Liver (tissue), 9 donors: ENCODE data around the gene CALML5. TPM values are rescaled to one million over a fixed set of nuclear protein-coding genes. Genes with fewer than 3 reads are reported as not detected.

Experiments
- DNase-seq: peaks from one replicate; pipeline ENCODE4 v3.0.0-alpha.2; 2017; ENCODE audit warnings: low spot score
- H3K27ac ChIP-seq, 2 donors: one replicate each; pipeline ENCODE4 v1.7.0; 2013; ENCODE audit warnings: inconsistent platforms in 2 of 2, low read length in 2 of 2, control low read depth in 1 of 2, low read depth in 1 of 2, mild to moderate bottlenecking in 1 of 2
- H3K27me3 ChIP-seq, 4 donors: one replicate each; pipeline versions ENCODE4 v1.6.1 to v1.7.0; 2013; ENCODE audit warnings: low read length in 3 of 4, inconsistent platforms in 1 of 4, mild to moderate bottlenecking in 1 of 4, moderate library complexity in 1 of 4; ENCODE audit not compliant: control insufficient read depth in 4 of 4, insufficient read depth in 4 of 4
- H3K36me3 ChIP-seq, 4 donors: one replicate each; pipeline versions ENCODE4 v1.6.1 to v1.7.0; 2013; ENCODE audit warnings: low read length in 3 of 4, mild to moderate bottlenecking in 3 of 4, low read depth in 1 of 4, moderate library complexity in 1 of 4; ENCODE audit not compliant: control insufficient read depth in 4 of 4, insufficient read depth in 3 of 4
- H3K4me1 ChIP-seq, 4 donors: one replicate each; pipeline versions ENCODE4 v1.6.1 to v1.7.0; 2013; ENCODE audit warnings: low read length in 3 of 4, mild to moderate bottlenecking in 3 of 4, moderate library complexity in 1 of 4; ENCODE audit not compliant: control insufficient read depth in 4 of 4, insufficient read depth in 4 of 4
- H3K4me3 ChIP-seq, 3 donors: one replicate each; pipeline versions ENCODE4 v1.6.1 to v1.7.0; 2013; ENCODE audit warnings: low read length in 3 of 3, control low read depth in 1 of 3, low read depth in 1 of 3, mild to moderate bottlenecking in 1 of 3
- H3K9ac ChIP-seq, 2 donors: one replicate each; pipeline ENCODE4 v1.7.0; 2013; ENCODE audit warnings: low read length in 2 of 2, mild to moderate bottlenecking in 2 of 2, moderate library complexity in 2 of 2, control low read depth in 1 of 2, low read depth in 1 of 2
- H3K9me3 ChIP-seq, 4 donors: one replicate each; pipeline versions ENCODE4 v1.6.1 to v1.7.0; 2013; ENCODE audit warnings: low read length in 3 of 4; ENCODE audit not compliant: control insufficient read depth in 4 of 4
- ATF3 ChIP-seq: IDR thresholded peaks from 2 replicates; pipeline ENCODE4 v1.6.1; 2016; ENCODE audit warnings: antibody characterized with exemption
- CTCF ChIP-seq: fragments of 150-350 bp; IDR thresholded peaks from 2 replicates; pipeline ENCODE4 v1.5.1; 2017; ENCODE audit warnings: improper control_type of control experiment, low read depth, low read length; ENCODE audit not compliant: missing input control
- EGR1 ChIP-seq, 2 donors: IDR thresholded peaks; 2 replicates each; pipeline ENCODE4 v1.6.1; 2016 to 2018; ENCODE audit warnings: antibody characterized with exemption in 2 of 2, low read depth in 2 of 2
- FOXA1 ChIP-seq: IDR thresholded peaks from 2 replicates; pipeline ENCODE4 v1.6.1; 2016; ENCODE audit warnings: antibody characterized with exemption
- FOXA2 ChIP-seq: IDR thresholded peaks from 2 replicates; pipeline ENCODE4 v1.6.1; 2016; ENCODE audit warnings: antibody characterized with exemption
- GABPA ChIP-seq, 2 donors: IDR thresholded peaks in 1 of 2; conservative IDR thresholded peaks in 1 of 2; 2 replicates each; pipeline ENCODE4 v1.6.1; 2016; ENCODE audit warnings: antibody characterized with exemption in 2 of 2, mild to moderate bottlenecking in 1 of 2, moderate library complexity in 1 of 2
- HNF4A ChIP-seq, 2 donors: conservative IDR thresholded peaks; 2 replicates each; pipeline ENCODE4 v1.6.1; 2016; ENCODE audit warnings: antibody characterized with exemption in 2 of 2, mild to moderate bottlenecking in 2 of 2
- HNF4G ChIP-seq: IDR thresholded peaks from 2 replicates; pipeline ENCODE4 v1.6.1; 2016; ENCODE audit warnings: antibody characterized with exemption
- JUND ChIP-seq, 2 donors: IDR thresholded peaks; 2 replicates each; pipeline ENCODE4 v1.6.1; 2016; ENCODE audit warnings: antibody characterized with exemption in 2 of 2
- MAX ChIP-seq: IDR thresholded peaks from 2 replicates; pipeline ENCODE4 v1.6.1; 2016; ENCODE audit warnings: antibody characterized with exemption
- NR2F2 ChIP-seq: IDR thresholded peaks from 2 replicates; pipeline ENCODE4 v1.6.1; 2016; ENCODE audit warnings: antibody characterized with exemption
- RAD21 ChIP-seq, 2 donors: IDR thresholded peaks; 2 replicates each; pipeline ENCODE4 v1.6.1; 2016; ENCODE audit warnings: antibody characterized with exemption in 2 of 2, mild to moderate bottlenecking in 2 of 2
- REST ChIP-seq: IDR thresholded peaks from 2 replicates; pipeline ENCODE4 v1.6.1; 2016; ENCODE audit warnings: antibody characterized with exemption, mild to moderate bottlenecking
- RXRA ChIP-seq, 2 donors: IDR thresholded peaks; 2 replicates each; pipeline ENCODE4 v1.6.1; 2017 to 2018; ENCODE audit warnings: antibody characterized with exemption in 2 of 2, mild to moderate bottlenecking in 1 of 2
- SP1 ChIP-seq: IDR thresholded peaks from 2 replicates; pipeline ENCODE4 v1.6.1; 2018; ENCODE audit warnings: antibody characterized with exemption, mild to moderate bottlenecking
- TAF1 ChIP-seq: conservative IDR thresholded peaks from 2 replicates; pipeline ENCODE4 v1.6.1; 2016; ENCODE audit warnings: antibody characterized with exemption, mild to moderate bottlenecking
- YY1 ChIP-seq: IDR thresholded peaks from 2 replicates; pipeline ENCODE4 v1.6.1; 2016; ENCODE audit warnings: antibody characterized with exemption, mild to moderate bottlenecking
- WGBS: extraction: QIAGEN DNeasy Blood & Tissue Kit; methylation state at CpG from one replicate; pipeline ENCODE4 v1.1.7; 2013; 5-methylcytosine and 5-hydroxymethylcytosine counted together
- polyA plus RNA-seq, 2 donors: library from polyadenylated mRNA; stranded (reverse) in 1 of 2; unstranded in 1 of 2; fragments of 200-250 nt in 1 of 2; fragments of >200 nt in 1 of 2; fragmentation: Nextera tagmentation in 1 of 2; extraction: Ambion mirVana in 1 of 2; gene quantifications; one replicate each; pipeline versions ENCODE4 v1.2.1 to v1.2.3, GENCODE V29; 2013 to 2015
- total RNA-seq, 2 donors: library from RNA; depleted of rRNA; stranded (reverse); fragments of >200 nt; gene quantifications; one replicate each; pipeline ENCODE4 v1.2.3, GENCODE V29; 2014
- donor health status: healthy.
- donor health status: healthy.
- donor health status: healthy.
- donor health status: healthy.
- donor health status: healthy.

Gene CALML5
- total and polyA plus RNA-seq, 4 donors = not detected

- TF ChIP-seq EGR1 (IDR thresholded peaks at IDR 0.05; ENCODE audit: low read depth in 2 of 2) = no peak
- TF ChIP-seq FOXA1 = no peak
Measured at GRCh38 chr10:5498791-5499492, 428 bp downstream of the CALML5 start (continued).

GRCh38 chr10:5497948-5498730 is 1.2 kb downstream of the CALML5 start:
- Histone ChIP-seq H3K27me3 (no peaks in the 10 kb centered on the region), H3K4me3 (no peak overlapping the region), H3K36me3 (no peaks in the 10 kb centered on the region), H3K4me1 (peaks cover 0 to 9% (median 8%) of the 10 kb centered on the region in 4 donors), H3K27ac (no peak overlapping the region), H3K9ac (no peak overlapping the region), H3K9me3 (no peaks in the 10 kb centered on the region)
- 94% methylated on average over 19 of the region's 19 CpGs for WGBS
- TF ChIP-seq REST = no peak
- no peak for TF ChIP-seq GABPA (IDR thresholded peaks at IDR 0.05 in 1 of 2, conservative IDR thresholded peaks at IDR 0.05 in 1 of 2)
- no peak for TF ChIP-seq RAD21 (IDR thresholded peaks at IDR 0.05)
- TF ChIP-seq EGR1 (IDR thresholded peaks at IDR 0.05; ENCODE audit: low read depth in 2 of 2) = no peak
- TF ChIP-seq NR2F2 = no peak
- no peak for TF ChIP-seq JUND (IDR thresholded peaks at IDR 0.05)
- DNase-seq = no peak

- Histone ChIP-seq H3K9me3 (peaks cover 0 to 3% (median 0%) of the 10 kb centered on the region in 4 donors), H3K36me3 (no peaks in the 10 kb centered on the region)
- 96% methylated on average over 6 of the region's 6 CpGs for WGBS
Measured at GRCh38 chr10:5497289-5497688, 2.1 kb downstream of the CALML5 start.

More at GRCh38 chr10:5497289-5497688, 2.1 kb downstream of the CALML5 start:
- TF ChIP-seq CTCF (no peak), EGR1 (IDR thresholded peaks at IDR 0.05; ENCODE audit: low read depth in 2 of 2) (no peak), YY1 (no peak), GABPA (IDR thresholded peaks at IDR 0.05 in 1 of 2, conservative IDR thresholded peaks at IDR 0.05 in 1 of 2) (no peak), JUND (IDR thresholded peaks at IDR 0.05) (no peak), RXRA (IDR thresholded peaks at IDR 0.05) (no peak), FOXA1 (no peak), HNF4A (conservative IDR thresholded peaks at IDR 0.05) (no peak), NR2F2 (no peak), TAF1 (no peak), REST (no peak), SP1 (no peak), RAD21 (IDR thresholded peaks at IDR 0.05) (no peak), HNF4G (no peak), FOXA2 (no peak), MAX (no peak), ATF3 (no peak)
- H3K27me3 ChIP-seq = no peaks in the 10 kb centered on the region
- H3K4me3 ChIP-seq = no peak overlapping the region
- H3K27ac ChIP-seq = no peak overlapping the region
- peaks cover 0 to 10% (median 8%) of the 10 kb centered on the region in 4 donors for H3K4me1 ChIP-seq
- no peak overlapping the region for H3K9ac ChIP-seq
- DNase-seq = no peak
